Breast epithelium (tissue), 3 donors: Measurements from ENCODE around the gene ATP8B4.

Experiments
- CTCF ChIP-seq, 3 donors: fragments of 450-650 bp; IDR thresholded peaks; one replicate each; pipeline ENCODE4 v1.5.1; 2016 to 2017; ENCODE audit warnings: antibody characterized with exemption in 3 of 3, mild to moderate bottlenecking in 3 of 3, moderate library complexity in 3 of 3
- POLR2A ChIP-seq: fragments of 450-650 bp; IDR thresholded peaks from one replicate; pipeline ENCODE4 v1.6.1; 2016; ENCODE audit warnings: antibody characterized with exemption, mild to moderate bottlenecking, moderate library complexity
- POLR2AphosphoS5 ChIP-seq, 3 donors: sonication (generic); formaldehyde crosslinking; IDR thresholded peaks; one replicate each; pipeline ENCODE4 v1.6.1; 2017; ENCODE audit warnings: antibody characterized with exemption in 3 of 3

GRCh38 chr15:49900006-49900902 is 218.8 kb downstream of the ATP8B4 start:
- TF ChIP-seq CTCF (IDR thresholded peaks at IDR 0.05) (no peak), POLR2A (no peak), POLR2AphosphoS5 (IDR thresholded peaks at IDR 0.05) (no peak)
